Medulla oblongata (tissue), 1 donor: ENCODE results near the gene ZSWIM3.
"Not testable (repeated sequence)": the region's sequence is repeated elsewhere in the genome, so short reads cannot be mapped to it uniquely, and the experiment has no call there.

Source experiments
- DNase-seq: peaks from one replicate; pipeline ENCODE4 v3.0.0-alpha.2; 2015; ENCODE audit errors: extremely low spot score

Gene ZSWIM3

DNA sequence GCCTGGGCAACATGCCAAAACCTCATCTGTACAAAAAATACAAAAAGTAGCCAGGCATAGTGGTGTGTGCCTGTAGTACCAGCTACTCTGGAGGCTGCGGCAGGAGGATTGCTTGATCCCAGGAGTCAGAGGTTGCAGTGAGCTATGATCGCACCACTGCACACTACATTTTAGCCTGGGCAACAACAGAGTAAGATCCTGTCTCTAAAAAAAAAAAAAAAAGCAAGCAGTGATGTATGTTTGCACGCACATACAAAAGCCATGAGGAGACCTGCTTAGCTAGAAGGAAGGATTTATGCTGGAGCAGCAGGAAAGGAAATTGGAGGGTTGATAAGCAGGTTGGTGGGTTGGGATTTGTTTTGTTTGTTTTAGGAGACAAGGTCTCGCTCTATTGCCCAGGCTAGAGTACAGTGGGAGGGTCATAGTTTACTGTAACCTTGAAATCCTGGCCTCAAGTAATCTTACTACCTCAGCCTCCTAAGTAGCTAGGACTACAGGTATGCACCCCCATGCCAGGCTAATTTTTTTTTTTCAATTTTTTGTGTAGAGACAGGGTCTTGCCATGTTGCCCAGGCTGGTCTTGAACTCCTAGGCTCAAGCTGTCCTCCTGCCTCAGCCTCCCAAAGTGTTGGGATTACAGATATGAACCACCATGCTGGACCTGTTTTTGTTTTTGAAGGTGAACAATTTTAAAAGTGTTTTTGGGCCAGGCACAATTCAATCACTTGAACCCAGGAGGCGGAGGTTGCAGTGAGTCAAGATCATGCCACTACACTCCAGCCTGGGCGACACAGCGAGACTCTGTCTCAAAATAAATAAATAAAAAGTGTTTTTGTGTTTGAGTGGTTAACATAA lies 4.0 kb downstream of the ZSWIM3 start:
- no peak for DNase-seq

DNA sequence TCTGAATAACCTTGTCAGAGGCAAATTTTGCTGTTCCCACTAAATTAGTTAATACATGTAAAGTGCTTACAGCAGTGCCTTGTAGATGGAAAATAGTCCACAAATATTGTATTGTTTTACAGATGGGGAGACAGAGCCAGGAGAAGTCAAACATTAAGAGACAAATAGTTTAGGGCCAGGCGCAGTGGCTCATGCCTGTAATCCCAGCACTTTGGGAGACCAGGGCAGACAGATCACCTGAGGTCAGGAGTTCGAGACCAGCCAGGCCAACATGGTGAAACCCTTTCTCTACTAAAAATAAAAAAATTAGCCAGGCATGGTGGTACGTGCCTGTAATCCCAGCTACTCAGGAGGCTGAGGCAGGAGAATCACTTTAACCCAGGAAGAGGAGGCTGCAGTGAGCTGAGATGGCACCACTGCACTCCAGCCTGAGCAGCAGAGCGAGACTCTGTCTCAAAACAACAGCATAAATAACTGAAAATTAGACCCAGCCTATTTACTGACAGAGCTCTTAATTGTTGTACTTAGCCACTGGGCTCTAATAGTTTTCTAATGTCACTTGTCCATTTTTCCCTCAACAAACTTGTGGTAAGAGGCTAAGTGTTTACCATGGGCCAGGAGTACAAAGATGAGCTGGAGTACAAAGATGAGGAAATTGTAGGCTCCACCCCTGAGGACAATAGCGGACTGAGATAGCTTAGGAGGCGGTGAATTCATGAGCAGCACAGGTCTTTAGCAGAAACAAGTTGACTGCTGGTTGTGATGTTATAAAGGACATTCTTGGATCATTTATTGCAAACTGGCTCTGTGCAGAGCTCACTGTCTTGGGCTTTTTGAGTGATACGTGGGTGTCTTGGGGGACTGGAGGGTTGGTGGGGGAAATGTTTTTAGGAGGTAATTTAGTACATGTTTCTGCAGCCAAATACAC lies 6.4 kb downstream of the ZSWIM3 start:
- no peak for DNase-seq

DNA sequence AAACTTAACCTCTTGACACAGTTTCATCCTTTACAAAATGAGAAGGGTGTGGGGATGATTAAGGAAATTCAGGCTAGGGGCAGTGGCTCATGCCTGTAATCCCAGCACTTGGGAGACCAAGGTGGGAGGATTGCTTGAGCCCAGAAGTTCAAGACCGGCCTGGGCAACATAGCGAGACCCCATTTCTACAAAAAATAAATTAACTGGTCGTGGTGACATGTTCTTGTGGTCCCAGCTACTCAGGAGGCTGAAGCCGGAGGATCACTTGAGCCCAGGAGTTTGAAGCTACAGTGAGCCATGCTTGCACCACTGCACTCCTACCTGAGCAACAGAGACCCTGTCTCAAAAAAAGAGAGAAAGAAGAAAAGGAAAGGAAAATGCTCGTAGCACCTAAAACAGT lies 9.0 kb downstream of the ZSWIM3 start:
- DNase-seq, result no peak

DNA sequence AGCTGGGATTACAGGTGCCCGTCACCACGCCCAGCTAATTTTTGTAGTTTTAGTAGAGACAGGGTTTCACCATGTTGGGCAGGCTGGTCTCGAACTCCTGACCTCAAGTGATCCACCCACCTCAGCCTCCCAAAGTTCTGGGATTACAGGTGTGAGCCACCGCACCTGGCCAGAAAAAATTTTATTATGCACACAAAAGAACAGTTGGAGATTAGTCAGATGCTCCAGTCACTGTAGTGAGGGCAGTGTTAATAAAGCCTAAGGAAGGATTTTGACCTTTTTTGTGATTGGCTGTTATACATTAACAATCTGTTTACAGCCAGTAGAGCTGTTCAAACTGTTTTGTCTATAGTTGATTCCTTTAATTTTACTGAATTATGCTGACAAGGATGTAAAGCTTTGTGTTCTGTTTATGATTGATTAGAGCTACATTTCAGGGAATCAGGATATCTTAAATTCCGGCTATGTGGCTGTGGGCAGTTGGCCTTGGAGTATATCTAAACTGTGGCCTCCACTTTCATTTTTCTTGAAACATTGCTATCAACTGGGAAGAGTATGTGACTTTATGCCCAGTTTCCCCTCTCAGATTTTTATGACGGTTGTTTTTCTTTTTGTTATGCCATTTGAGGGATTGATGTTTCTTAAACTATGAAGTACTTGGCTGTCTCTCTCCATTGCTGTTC lies 9.9 kb downstream of the ZSWIM3 start:
- DNase-seq, result no peak

DNA sequence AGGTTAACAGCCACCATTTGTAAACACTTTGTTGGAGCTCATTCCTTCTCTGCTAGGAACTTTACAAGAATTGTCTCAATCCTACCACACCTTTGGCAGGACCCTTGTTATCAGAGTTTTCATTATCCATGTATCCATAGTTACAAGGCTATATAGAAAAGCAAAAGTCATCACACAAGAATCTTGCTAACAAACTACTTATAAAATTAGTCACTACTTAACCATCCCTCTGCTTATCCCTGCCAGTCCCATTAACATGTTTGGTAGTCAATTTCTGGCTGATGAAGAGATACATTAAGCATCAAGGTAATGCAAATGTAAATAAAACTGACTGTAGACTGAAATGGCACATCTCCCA lies 10.4 kb downstream of the ZSWIM3 start:
- DNase-seq, result no peak

DNA sequence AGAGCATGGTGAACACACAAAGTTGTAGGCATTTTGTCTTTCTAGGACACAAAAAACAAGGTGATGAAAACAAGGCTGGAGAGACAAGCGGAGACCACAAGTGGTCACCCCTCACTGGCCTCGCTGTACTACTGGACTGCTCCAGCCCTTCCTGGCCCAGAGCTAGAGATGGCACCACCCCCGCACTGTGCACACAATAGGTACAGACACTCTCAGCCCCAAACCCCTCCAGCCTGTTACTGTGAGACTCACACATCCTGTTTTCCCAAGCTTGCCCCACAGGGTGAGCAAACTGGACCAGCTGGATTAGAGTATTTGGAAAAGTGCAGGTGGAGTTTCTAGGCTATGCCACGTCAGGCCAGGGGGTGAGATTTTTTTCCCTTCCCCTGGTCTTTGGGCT lies 15.2 kb downstream of the ZSWIM3 start:
- DNase-seq, result no peak

DNA sequence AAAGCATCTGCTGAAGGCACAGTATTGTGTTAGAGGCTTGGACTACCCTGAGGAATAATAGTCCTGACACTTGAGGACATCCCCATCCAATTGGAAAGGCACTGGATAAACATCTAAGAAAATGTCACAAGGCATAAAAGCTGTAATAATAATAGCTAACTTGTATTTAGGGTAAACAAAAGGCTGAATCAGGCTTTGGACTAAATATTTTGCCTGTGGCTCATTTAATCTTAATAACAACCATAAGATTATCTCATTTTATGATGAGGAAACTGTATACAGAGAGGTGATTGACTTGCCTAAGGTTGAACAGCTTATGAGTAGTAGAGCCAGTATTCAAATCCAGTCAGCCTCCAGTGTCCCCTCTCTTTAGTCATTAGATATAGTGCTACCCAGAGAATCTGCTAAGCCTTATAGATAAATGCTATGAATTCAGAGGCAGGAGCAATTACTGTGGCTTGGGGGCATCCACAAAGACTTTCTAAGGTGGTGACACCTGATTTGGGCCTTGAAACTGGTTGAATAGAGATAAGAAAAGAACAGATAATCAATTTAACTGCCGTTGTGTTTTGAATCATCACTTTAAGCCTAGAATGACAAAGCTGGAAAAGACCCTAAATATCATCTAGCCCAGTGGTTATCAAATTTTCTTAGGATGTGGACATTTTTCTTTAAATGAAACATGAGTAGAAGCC lies 16.1 kb downstream of the ZSWIM3 start:
- no peak for DNase-seq

DNA sequence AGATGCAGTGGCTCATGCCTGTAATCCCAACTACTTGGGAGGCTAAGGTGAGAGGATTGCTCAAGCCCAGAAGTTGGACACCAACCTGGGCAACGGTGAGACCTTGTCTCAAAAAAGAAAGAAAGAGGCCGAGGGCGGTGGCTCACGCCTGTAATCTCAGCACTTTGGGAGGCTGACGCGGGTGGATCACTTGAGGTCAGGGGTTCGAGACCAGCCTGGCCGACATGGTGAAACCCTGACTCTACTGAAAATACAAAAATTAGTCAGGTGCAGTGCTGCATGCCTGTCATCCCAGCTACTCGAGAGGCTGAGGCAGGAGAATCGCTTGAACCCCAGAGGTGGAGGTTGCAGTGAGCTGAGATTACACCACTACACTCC lies 16.7 kb downstream of the ZSWIM3 start:
- not testable (repeated sequence) for DNase-seq

DNA sequence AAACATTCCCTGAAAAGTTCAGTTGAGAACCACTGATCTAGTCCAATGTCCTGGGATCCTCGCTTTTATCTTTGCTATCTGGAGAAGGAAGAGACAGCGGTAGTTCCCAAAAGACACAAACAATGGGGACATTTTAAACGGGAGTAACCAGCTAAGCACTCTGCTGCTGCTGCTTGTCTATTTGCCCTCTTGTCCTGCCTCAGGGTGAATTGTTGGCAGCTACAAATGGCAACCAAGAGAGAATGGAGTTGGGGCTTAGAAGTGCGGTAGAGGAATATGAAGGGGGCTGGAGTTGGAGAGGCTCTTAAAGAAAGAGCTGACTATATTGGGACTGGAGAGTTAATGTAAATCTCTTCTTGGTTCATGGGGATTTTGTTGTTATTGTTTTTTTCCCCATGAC lies 17.2 kb downstream of the ZSWIM3 start:
- DNase-seq, result no peak

DNA sequence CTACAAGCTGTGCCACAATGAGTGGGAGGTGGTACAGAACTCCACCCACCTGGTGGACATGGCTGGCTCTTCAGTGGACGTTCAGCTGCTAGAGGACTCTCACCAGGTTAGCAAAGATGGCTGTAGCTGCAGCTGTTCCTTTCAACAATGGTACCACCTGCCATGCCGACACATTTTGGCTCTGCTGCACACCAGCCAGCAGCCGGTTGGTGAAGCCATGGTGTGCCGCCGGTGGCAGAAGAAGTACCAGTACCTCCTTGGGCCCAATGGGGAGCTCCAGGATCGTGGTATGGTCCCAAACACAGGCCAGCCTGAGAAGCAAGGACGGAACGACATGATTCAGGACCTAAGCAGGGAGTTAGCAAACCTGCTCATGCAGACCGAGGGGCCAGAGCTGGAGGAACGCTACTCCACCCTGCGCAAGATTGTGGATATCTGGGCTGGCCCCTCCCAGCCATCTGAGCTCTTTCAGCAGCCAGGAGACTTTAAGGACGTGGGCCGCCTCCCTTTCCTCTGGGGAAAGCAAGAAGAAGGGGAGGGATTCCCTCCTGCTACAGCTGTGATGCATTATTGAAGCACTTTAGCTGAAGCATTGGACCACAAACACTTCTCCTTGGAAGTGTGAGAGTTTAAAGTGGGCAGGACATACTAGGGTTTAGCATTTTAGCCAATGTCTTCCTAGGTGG lies 20.8 kb downstream of the ZSWIM3 start:
- DNase-seq, result no peak

DNA sequence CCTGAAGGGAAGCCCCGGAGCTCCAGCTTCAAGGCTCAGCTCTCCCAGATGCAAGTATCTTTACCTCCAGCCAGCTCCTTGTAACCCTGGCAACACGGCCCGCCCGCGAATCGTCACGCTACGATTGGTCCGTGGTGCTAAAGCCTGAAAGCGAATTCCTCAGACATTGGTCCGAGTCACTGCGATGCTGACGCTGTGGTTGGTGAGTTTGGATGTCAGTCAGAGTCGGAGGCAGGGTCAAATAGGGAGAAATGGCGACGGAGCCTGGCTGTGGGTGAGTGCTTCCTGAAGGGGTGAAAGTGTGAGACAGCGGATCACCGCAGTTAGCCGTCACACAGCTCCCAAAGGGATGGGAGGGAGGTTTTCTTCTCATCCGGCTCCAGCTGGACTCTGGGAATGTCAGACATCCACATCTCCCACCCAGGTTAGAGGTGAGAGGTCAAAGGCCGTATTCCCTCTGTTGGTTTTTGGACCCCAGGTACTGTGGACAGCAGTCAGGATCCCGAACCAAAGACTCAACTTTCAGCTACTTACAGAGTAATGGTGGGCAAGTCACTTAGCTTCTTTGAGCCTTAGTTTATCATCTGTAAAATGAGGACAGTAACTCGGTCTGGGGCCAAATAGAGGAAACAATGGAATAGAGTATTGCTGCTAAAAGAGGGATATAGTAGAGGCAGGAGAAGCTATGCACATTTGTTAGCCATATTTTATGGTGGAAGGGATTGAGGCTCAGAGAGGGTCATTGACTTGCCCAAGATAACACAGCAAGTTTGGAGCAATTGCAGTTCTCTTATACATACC lies 23.8 kb downstream of the ZSWIM3 start, which contains the start of gene ZSWIM1:
TSS of gene ZSWIM1 (plus strand) at position 240 of the 801 bp plus-strand sequence. CDS start 1,366 bp downstream, outside the sequence.
- peak; percentile 100 for DNase-seq

DNA sequence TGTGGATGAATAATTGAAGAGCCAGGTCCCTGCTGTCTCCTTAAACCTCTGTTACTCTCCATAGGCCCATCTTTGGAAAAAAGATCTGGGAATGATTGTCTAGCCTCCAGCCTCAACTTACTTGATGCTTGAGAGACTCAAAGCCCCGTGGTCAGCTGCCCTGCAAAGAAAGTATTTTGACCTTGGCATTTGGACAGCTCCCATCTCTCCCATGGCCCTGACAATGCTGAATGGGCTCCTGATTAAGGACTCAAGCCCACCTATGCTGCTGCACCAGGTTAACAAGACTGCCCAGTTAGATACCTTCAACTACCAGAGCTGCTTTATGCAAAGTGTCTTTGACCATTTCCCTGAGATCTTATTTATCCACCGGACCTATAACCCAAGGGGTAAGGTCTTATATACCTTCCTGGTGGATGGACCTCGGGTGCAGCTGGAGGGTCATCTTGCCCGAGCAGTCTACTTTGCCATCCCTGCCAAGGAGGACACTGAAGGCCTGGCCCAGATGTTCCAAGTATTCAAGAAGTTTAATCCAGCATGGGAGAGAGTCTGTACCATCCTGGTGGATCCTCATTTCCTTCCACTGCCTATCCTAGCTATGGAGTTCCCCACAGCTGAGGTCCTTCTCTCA lies 25.2 kb downstream of the ZSWIM3 start:
- DNase-seq, result no peak

DNA sequence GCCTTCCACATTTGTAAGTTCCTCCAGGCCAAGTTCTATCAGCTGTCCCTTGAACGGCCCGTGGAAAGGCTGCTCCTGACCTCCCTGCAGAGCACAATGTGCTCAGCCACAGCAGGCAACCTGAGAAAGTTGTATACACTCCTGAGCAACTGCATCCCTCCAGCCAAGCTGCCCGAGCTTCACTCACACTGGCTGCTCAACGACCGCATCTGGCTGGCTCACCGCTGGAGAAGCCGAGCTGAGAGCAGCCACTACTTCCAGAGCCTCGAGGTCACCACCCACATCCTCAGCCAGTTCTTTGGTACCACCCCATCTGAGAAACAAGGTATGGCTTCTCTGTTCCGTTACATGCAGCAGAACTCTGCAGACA lies 25.7 kb downstream of the ZSWIM3 start:
- DNase-seq, result no peak

DNA sequence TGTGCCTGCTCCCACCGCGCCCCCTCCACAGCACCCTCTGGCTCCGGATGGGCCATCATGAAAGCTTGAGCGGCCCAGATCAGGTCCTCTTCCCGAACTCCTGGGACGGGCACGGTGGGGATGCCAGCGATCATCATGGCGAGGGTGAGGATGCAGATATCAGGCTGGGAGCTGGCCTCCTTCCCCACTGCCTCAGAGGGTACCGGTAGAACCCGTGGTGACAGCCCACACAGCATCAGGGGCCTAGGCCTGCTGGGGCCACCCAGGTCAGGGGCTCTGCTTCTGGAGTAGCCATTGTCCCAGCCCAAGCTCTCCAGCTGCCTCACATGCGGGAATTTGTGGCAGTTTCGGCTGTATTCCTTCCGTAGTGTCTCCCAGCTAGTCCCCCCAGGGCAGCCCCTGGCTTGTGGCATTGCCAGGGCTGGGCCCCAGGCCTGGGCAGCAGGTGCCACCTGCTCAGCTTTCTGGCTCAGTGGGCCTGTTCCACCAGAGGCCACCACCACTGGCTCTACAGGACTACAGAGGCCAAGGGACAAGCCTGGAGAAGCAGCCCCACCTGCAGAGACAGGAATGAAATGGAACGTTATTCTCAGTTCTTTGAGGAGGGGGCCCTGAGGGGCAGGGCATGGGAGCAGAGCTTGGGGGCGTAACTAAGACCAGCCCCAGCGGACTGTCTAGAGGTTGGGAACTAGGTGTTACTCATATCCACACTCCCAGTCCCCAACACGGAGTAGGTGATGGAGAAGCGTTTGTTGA lies 29.4 kb downstream of the ZSWIM3 start:
- DNase-seq, result no peak

DNA sequence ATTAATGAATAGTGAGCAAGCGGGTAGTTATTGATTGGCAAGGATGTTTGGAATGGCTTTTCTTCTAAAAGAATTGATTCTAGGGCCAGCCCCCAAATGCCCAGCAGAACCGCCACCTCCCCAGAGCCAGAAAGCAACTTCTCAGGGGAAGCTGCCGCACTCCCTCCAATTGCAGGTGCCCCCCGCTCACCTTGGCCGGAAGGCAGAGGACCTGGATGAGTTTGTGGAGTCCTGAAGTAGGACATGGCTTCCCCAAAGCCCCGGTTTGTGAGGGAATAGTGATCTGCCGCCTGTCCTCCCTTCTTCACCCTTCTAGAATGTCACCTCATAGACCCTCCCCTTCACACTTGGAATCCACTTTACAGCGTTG lies 29.9 kb downstream of the ZSWIM3 start, which contains the start of gene SPATA25:
TSS of gene SPATA25 (minus strand) at position 277 of the 370 bp plus-strand sequence. CDS start at position 245, 32 bp downstream.
- DNase-seq, result no peak

DNA sequence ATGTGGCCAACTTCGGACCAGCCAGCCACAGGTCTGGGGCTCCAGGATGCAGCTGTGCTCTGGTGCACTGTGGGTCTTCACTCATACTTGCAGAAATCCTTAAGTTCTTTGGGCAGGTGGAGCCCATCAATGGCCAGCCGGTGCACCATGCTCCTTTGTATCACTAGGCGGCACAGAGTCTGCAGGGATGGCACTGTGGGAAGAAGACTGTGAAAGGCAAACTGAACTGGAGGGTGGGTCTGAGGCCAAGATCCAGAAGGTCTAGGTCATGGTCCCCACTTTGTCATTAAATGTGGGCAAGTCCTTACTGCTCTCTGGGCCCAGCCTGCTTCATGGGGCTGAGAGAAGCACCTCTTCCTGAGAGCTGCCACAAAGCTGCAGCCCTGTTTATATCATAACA lies 31.3 kb downstream of the ZSWIM3 start:
- DNase-seq, result no peak

DNA sequence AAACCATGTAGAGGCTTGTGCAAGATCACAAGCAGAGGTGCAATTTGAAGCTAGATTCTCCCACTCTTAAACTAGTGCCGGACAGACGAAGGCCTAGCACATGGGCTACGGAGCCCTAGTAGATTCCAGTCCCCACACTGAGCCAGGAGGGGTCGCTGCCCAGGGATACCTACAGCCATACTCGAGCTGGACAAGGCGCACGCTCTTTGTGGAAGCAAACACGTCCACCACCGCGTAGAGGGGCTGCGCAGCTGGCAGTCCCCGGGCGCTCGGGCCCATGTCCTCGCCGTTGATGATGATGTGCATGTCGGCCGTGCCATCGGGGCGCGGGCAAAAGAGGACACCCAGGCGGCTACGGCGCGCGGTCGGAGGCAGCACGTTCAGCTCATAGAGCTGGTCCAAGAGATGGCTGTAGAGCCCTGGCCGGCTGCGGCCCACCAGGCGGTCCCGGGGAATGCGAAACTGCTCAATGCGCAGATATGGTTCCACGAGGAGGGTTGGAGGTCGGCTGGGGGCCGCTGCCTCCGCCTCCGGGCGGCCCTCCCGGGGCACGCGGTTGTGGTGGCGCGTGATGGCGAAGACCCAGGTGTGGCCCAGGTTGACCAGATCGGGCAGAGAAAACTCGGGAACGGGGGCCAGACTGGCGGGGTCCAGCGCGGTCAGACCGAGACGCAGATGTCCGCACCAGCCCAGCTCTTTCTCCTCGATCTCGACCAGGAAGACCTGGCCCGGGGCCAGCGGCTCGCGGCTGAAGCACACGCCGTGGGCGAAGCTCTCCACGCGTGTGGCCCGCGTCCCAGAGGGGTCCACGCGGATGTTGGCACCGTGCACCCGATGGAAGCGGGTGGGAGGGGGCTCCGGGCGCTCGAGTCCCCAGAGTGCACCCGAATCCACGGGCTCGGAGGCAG lies 32.9 kb downstream of the ZSWIM3 start:
- DNase-seq, result peak; percentile 76
